ENCODE measurements around the gene EPS8L2. TPM values are rescaled to one million over a fixed set of nuclear protein-coding genes. Genes with fewer than 3 reads are reported as not detected.

The EPS8L2 gene
- total RNA-seq, 1 experiment from 2014 or later: 92.8 TPM

- Histone ChIP-seq H3K4me2 (ENCODE audit: insufficient read depth, insufficient read length, low read length) (no peak overlapping the region), H2BK12ac (ENCODE audit: insufficient read length, low read depth, low read length) (no peak overlapping the region), H3K56ac (ENCODE audit: insufficient read length, low read depth, low read length) (no peak overlapping the region), H3K14ac (ENCODE audit: insufficient read depth, low read length) (no peak overlapping the region), H2BK5ac (ENCODE audit: insufficient read length, low read length) (no peak overlapping the region), H2BK20ac (ENCODE audit: low read depth, low read length, poor library complexity, severe bottlenecking) (no peak overlapping the region), H3K79me1 (ENCODE audit: insufficient read depth, low read depth, low read length, poor library complexity, severe bottlenecking) (no peaks in the 10 kb centered on the region), H2AK5ac (ENCODE audit: insufficient read length, low read length) (no peak overlapping the region), H4K91ac (ENCODE audit: insufficient read length, low read depth, low read length) (no peak overlapping the region), H3K4ac (ENCODE audit: low read depth, low read length) (no peak overlapping the region), H4K20me1 (ENCODE audit: control insufficient read depth, insufficient read depth, insufficient read length) (no peaks in the 10 kb centered on the region), H3K4me1 (ENCODE audit: insufficient read depth, low read length) (peaks cover 5% of the 10 kb centered on the region; the same call in 1 of the 2 replicates), H3K18ac (ENCODE audit: insufficient read length, low read depth, low read length) (no peak overlapping the region), H3K23ac (ENCODE audit: insufficient read length, low read depth, low read length) (no peak overlapping the region), H3K27ac (ENCODE audit: insufficient read length, low read depth, low read length) (no peak overlapping the region), H3K23me2 (ENCODE audit: insufficient read length, low read depth, low read length, poor library complexity, severe bottlenecking) (peaks cover 3% of the 10 kb centered on the region), H4K5ac (ENCODE audit: insufficient read length, low read depth, low read length) (no peak overlapping the region), H3T11ph (ENCODE audit: low read length) (no peak overlapping the region), H2BK15ac (ENCODE audit: low read depth, low read length) (no peak overlapping the region), H3K27me3 (ENCODE audit: insufficient read depth, low read length) (no peaks in the 10 kb centered on the region), H4K8ac (replicated peaks; ENCODE audit: insufficient read length, low read depth, low read length) (no peak overlapping the region), H3K9me3 (ENCODE audit: control insufficient read depth, low read depth, low read length) (no peaks in the 10 kb centered on the region), H2AFZ (ENCODE audit: low read length) (no peak overlapping the region), H2BK120ac (ENCODE audit: low read depth, low read length, poor library complexity, severe bottlenecking) (no peak overlapping the region), H3K79me2 (ENCODE audit: insufficient read depth, low read length) (no peaks in the 10 kb centered on the region), H3K9ac (ENCODE audit: extremely low read depth, insufficient read length, low read length) (no peak overlapping the region)
- Mint-ChIP-seq H3K36me3 (ENCODE audit: insufficient read depth in 1 of 3, low read depth in 3 of 3) (peaks cover 0 to 6% (median 0%) of the 10 kb centered on the region in 3 experiments; a peak in 1 of 7 replicates), H3K4me1 (peaks cover 15 to 33% of the 10 kb centered on the region in 2 experiments), H3K27me3 (ENCODE audit: low read depth) (no peaks in the 10 kb centered on the region), H3K4me3 (peak overlapping the region; percentile 14 to 48; a peak in 1 of 5 replicates), H3K9me3 (no peaks in the 10 kb centered on the region), H3K27ac (no peak overlapping the region)
- no CpG with 5 or more reads among the region's 16 CpGs for WGBS (ENCODE audit: extremely low coverage, insufficient read length, low lambda C conversion rate)
- TF ChIP-seq CTCF (conservative IDR thresholded peaks at IDR 0.05): no peak
- peak; percentile 49 for DNase-seq
Measured at GRCh38 chr11:707817-708420, 1.9 kb downstream of the EPS8L2 start.
